Glutamatergic neuron (in vitro differentiated cells): ENCODE results near the gene GRB14. TPM values are rescaled to one million over a fixed set of nuclear protein-coding genes. Genes with fewer than 3 reads are reported as not detected.

Experiments
- DNase-seq: peaks from one replicate; pipeline ENCODE4 v3.0.0; 2022
- H3K27ac Mint-ChIP-seq: one replicate; pipeline ENCODE4 v1.8.0; 2020; ENCODE audit warnings: mild to moderate bottlenecking, mixed read lengths, inconsistent platforms; ENCODE audit not compliant: unreplicated experiment
- H3K27me3 Mint-ChIP-seq: one replicate; pipeline ENCODE4 v1.8.0; 2020; ENCODE audit warnings: mild to moderate bottlenecking, moderate library complexity, mixed read lengths, inconsistent platforms; ENCODE audit not compliant: unreplicated experiment
- H3K36me3 Mint-ChIP-seq: one replicate; pipeline ENCODE4 v1.8.0; 2020; ENCODE audit warnings: mild to moderate bottlenecking, mixed read lengths, inconsistent platforms; ENCODE audit not compliant: unreplicated experiment
- H3K4me1 Mint-ChIP-seq: one replicate; pipeline ENCODE4 v1.8.0; 2020; ENCODE audit warnings: mild to moderate bottlenecking, low read depth, mixed read lengths, inconsistent platforms; ENCODE audit not compliant: unreplicated experiment
- H3K4me3 Mint-ChIP-seq: one replicate; pipeline ENCODE4 v1.8.0; 2020; ENCODE audit warnings: mild to moderate bottlenecking, mixed read lengths, inconsistent platforms; ENCODE audit not compliant: unreplicated experiment
- H3K9me3 Mint-ChIP-seq: one replicate; pipeline ENCODE4 v1.8.0; 2020; ENCODE audit warnings: mild to moderate bottlenecking, moderate library complexity, mixed read lengths, inconsistent platforms; ENCODE audit not compliant: unreplicated experiment
- CTCF ChIP-seq: fragments of 200-600 bp; sonication (generic); IDR thresholded peaks from one replicate; pipeline ENCODE4 v1.5.0; 2021; ENCODE audit not compliant: partially characterized antibody, unreplicated experiment
- total RNA-seq: library from RNA; stranded (reverse); fragmentation: NEBNext Ultra II Directional; extraction: Animal tissue kit (Norgen Biotek cat#: 25700); gene quantifications from one replicate; pipeline ENCODE4 v1.2.1, GENCODE V29; 2021; ENCODE audit not compliant: unreplicated experiment

The GRB14 gene
- total RNA-seq, 1 donor from 2014 or later, result 0.83 TPM

- H3K4me1 Mint-ChIP-seq, result no peaks in the 10 kb centered on the region
- no peaks in the 10 kb centered on the region for H3K27me3 Mint-ChIP-seq
- no peak for TF ChIP-seq CTCF
- no peaks in the 10 kb centered on the region for H3K36me3 Mint-ChIP-seq
- no peaks in the 10 kb centered on the region for H3K9me3 Mint-ChIP-seq
- H3K27ac Mint-ChIP-seq, result no peak overlapping the region
- DNase-seq, result no peak
- H3K4me3 Mint-ChIP-seq, result no peak overlapping the region
These were observed 41.8 kb upstream of the GRB14 start for GRCh38 chr2:164662868-164663631.

GRCh38 chr2:164662066-164662465 is 40.8 kb upstream of the GRB14 start:
- H3K27me3 Mint-ChIP-seq, result no peaks in the 10 kb centered on the region
- no peak for TF ChIP-seq CTCF
- H3K36me3 Mint-ChIP-seq, result no peaks in the 10 kb centered on the region
- H3K27ac Mint-ChIP-seq, result no peak overlapping the region
- H3K4me3 Mint-ChIP-seq, result no peak overlapping the region
- no peaks in the 10 kb centered on the region for H3K9me3 Mint-ChIP-seq
- DNase-seq, result no peak
- no peaks in the 10 kb centered on the region for H3K4me1 Mint-ChIP-seq

- H3K36me3 Mint-ChIP-seq, result no peaks in the 10 kb centered on the region
- no peaks in the 10 kb centered on the region for H3K27me3 Mint-ChIP-seq
- DNase-seq, result no peak
- H3K4me1 Mint-ChIP-seq, result no peaks in the 10 kb centered on the region
- no peaks in the 10 kb centered on the region for H3K9me3 Mint-ChIP-seq
- H3K4me3 Mint-ChIP-seq, result no peak overlapping the region
- no peak overlapping the region for H3K27ac Mint-ChIP-seq
- no peak for TF ChIP-seq CTCF
These were observed 40.1 kb upstream of the GRB14 start for GRCh38 chr2:164661349-164661748.

- Mint-ChIP-seq H3K36me3 (no peaks in the 10 kb centered on the region), H3K9me3 (no peaks in the 10 kb centered on the region), H3K27ac (no peak overlapping the region), H3K4me3 (no peak overlapping the region), H3K4me1 (no peaks in the 10 kb centered on the region), H3K27me3 (no peaks in the 10 kb centered on the region)
- DNase-seq, result no peak
- TF ChIP-seq CTCF, result no peak
These were observed 35.8 kb upstream of the GRB14 start for GRCh38 chr2:164657129-164657528.

GRCh38 chr2:164655750-164656149 is 34.5 kb upstream of the GRB14 start:
- Mint-ChIP-seq H3K36me3 (peaks cover 2% of the 10 kb centered on the region), H3K4me3 (no peak overlapping the region), H3K27me3 (no peaks in the 10 kb centered on the region), H3K9me3 (peaks cover under 1% of the 10 kb centered on the region), H3K4me1 (no peaks in the 10 kb centered on the region), H3K27ac (no peak overlapping the region)
- no peak for DNase-seq
- no peak for TF ChIP-seq CTCF
